ENCODE data around the gene C5orf52. TPM values are rescaled to one million over a fixed set of nuclear protein-coding genes. Genes with fewer than 3 reads are reported as not detected.

The C5orf52 gene
- total RNA-seq, 2 experiments from 2014 or later: not detected

DNA sequence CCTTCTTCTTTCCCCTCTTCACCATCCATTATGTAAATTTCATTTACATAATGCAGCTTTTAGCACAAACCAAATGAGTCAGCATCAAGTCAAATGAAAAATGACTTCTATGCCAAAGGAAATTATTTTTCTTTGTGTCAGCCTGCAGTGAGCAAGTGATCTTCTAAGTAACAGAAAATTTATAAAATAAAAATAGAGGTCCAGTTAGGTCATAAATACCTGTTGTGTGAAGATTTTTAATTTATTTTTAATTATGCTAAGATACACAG, 43.2 kb downstream of the C5orf52 start:
- no peaks in the 10 kb centered on the region for H3K9me3 ChIP-seq (ENCODE audit: control insufficient read depth in 1 of 2, insufficient read depth in 1 of 2, low read length in 2 of 2)
- H3K27me3 ChIP-seq (ENCODE audit: control insufficient read depth in 1 of 2, insufficient read depth in 2 of 2, low read length in 2 of 2): no peaks in the 10 kb centered on the region
- TF ChIP-seq, protein P1, sequence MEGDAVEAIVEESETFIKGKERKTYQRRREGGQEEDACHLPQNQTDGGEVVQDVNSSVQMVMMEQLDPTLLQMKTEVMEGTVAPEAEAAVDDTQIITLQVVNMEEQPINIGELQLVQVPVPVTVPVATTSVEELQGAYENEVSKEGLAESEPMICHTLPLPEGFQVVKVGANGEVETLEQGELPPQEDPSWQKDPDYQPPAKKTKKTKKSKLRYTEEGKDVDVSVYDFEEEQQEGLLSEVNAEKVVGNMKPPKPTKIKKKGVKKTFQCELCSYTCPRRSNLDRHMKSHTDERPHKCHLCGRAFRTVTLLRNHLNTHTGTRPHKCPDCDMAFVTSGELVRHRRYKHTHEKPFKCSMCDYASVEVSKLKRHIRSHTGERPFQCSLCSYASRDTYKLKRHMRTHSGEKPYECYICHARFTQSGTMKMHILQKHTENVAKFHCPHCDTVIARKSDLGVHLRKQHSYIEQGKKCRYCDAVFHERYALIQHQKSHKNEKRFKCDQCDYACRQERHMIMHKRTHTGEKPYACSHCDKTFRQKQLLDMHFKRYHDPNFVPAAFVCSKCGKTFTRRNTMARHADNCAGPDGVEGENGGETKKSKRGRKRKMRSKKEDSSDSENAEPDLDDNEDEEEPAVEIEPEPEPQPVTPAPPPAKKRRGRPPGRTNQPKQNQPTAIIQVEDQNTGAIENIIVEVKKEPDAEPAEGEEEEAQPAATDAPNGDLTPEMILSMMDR (IDR thresholded peaks at IDR 0.05): no peak
- no peak overlapping the region for H3K4me3 Mint-ChIP-seq
- H3K36me3 Mint-ChIP-seq (ENCODE audit: low read depth): no peaks in the 10 kb centered on the region
- ATAC-seq (ENCODE audit: poor library complexity) (no peak), DNase-seq (no peak)
- H3K4me3 ChIP-seq (ENCODE audit: low read length): no peak overlapping the region
- H3K36me3 ChIP-seq (ENCODE audit: insufficient read depth, low read length): no peaks in the 10 kb centered on the region
- intact Hi-C loops (cut with DNase I, micrococcal nuclease): no loop called here
- peaks cover 18% of the 10 kb centered on the region for H3K4me1 Mint-ChIP-seq (ENCODE audit: low read depth)
- ChIA-PET POLR2A (no interaction called here), CTCF (no interaction called here)
- H3K9me3 Mint-ChIP-seq: no peaks in the 10 kb centered on the region
- no peak overlapping the region for H3K27ac ChIP-seq (ENCODE audit: low read depth in 1 of 2, low read length in 2 of 2)
- peaks cover 17% of the 10 kb centered on the region for H3K4me1 ChIP-seq (ENCODE audit: insufficient read depth, low read length)
- no peak overlapping the region for H3K27ac Mint-ChIP-seq
- H3K27me3 Mint-ChIP-seq: no peaks in the 10 kb centered on the region

DNA sequence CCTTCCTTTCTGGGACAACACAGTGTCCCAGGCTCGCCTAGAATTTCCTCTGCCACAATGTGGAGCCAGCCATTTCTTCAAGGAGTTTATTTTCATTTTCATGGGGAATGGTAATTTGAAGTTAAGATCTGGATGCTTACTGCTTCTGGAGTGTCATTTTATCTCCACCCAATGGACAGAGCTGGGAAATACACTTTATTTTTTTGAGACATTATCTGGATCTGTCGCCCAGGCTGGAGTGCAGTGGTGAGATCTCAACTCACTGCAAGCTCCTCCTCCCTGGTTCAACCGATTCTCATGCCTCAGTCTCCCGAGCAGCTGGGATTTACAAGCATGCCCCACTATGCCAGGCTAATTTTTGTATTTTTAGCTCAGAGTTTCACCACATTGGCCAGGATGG, 47.2 kb downstream of the C5orf52 start:
- H3K27ac Mint-ChIP-seq: no peak overlapping the region
- Histone ChIP-seq H3K27ac (ENCODE audit: low read depth in 1 of 2, low read length in 2 of 2) (no peak overlapping the region), H3K36me3 (ENCODE audit: insufficient read depth, low read length) (no peaks in the 10 kb centered on the region), H3K4me1 (ENCODE audit: insufficient read depth, low read length) (peaks cover 17% of the 10 kb centered on the region), H3K9me3 (ENCODE audit: control insufficient read depth in 1 of 2, insufficient read depth in 1 of 2, low read length in 2 of 2) (no peaks in the 10 kb centered on the region), H3K4me3 (ENCODE audit: low read length) (no peak overlapping the region), H3K27me3 (ENCODE audit: control insufficient read depth in 1 of 2, insufficient read depth in 2 of 2, low read length in 2 of 2) (no peaks in the 10 kb centered on the region)
- CTCF ChIA-PET: interaction anchor here (0.7 to 1.8 kb wide), 7 partner anchors 24 to 390 kb away, joined by 3 to 5 read pairs (median 4); no protein-coding TSS in a partner anchor
- POLR2A ChIA-PET: interaction anchor here (1.4 to 2.2 kb wide), 3 partner anchors 13 to 115 kb away, joined by 3 to 10 read pairs (median 8); partner anchors contain the start of genes LSM11 and THG1L
- H3K27me3 Mint-ChIP-seq: no peaks in the 10 kb centered on the region
- intact Hi-C loops (cut with DNase I, micrococcal nuclease): loop anchor here (1.0 to 5.0 kb wide), 6 partner anchors 49 to 389 kb away; no protein-coding TSS in a partner anchor
- no peaks in the 10 kb centered on the region for H3K9me3 Mint-ChIP-seq
- H3K4me1 Mint-ChIP-seq (ENCODE audit: low read depth): peaks cover 18% of the 10 kb centered on the region
- TF ChIP-seq, protein P1 (IDR thresholded peaks at IDR 0.05): peak; percentile 68
- peaks cover 7% of the 10 kb centered on the region for H3K36me3 Mint-ChIP-seq (ENCODE audit: low read depth)
- ATAC-seq (ENCODE audit: poor library complexity) (peak; percentile 81), DNase-seq (peak in 5 of 14 experiments; percentile 13 to 74 (median 66))
- H3K4me3 Mint-ChIP-seq: no peak overlapping the region

DNA sequence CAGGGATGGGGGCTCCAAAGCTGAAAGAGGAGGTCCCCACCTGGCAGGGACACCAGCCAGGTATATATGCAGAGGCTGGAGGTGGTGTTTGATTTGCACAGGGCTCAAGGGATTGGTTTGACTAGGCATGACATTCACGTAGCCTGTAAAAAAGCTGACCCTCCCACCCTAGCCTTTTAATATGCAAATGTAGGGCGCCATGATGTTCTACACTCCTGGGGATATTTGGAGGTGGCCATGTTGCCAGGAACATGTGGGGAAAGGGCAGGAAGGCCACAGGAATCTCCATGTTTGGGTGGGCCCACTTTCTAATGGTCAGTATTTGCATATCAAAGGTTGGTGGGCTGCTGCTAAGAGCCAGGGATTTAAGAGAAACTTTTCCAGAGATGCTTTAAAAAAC, 47.9 kb downstream of the C5orf52 start:
- TF ChIP-seq, protein P1 (IDR thresholded peaks at IDR 0.05): no peak
- no peak for DNase-seq
- ChIA-PET CTCF (interaction anchor here (1.0 to 1.8 kb wide), 3 partner anchors 25 to 391 kb away, joined by 3 to 5 read pairs (median 5); no protein-coding TSS in a partner anchor), POLR2A (interaction anchor here (1.4 to 2.2 kb wide), 3 partner anchors 12 to 115 kb away, joined by 3 to 10 read pairs (median 8); partner anchors contain the start of genes LSM11 and THG1L)
- no peak overlapping the region for H3K27ac Mint-ChIP-seq
- H3K9me3 Mint-ChIP-seq: no peaks in the 10 kb centered on the region
- H3K4me3 ChIP-seq (ENCODE audit: low read length): no peak overlapping the region
- peaks cover 18% of the 10 kb centered on the region for H3K4me1 Mint-ChIP-seq (ENCODE audit: low read depth)
- no peak for ATAC-seq (ENCODE audit: poor library complexity)
- peaks cover 7% of the 10 kb centered on the region for H3K36me3 Mint-ChIP-seq (ENCODE audit: low read depth)
- H3K4me1 ChIP-seq (ENCODE audit: insufficient read depth, low read length): peaks cover 17% of the 10 kb centered on the region
- no peaks in the 10 kb centered on the region for H3K36me3 ChIP-seq (ENCODE audit: insufficient read depth, low read length)
- no peaks in the 10 kb centered on the region for H3K9me3 ChIP-seq (ENCODE audit: control insufficient read depth in 1 of 2, insufficient read depth in 1 of 2, low read length in 2 of 2)
- H3K27me3 ChIP-seq (ENCODE audit: control insufficient read depth in 1 of 2, insufficient read depth in 2 of 2, low read length in 2 of 2): no peaks in the 10 kb centered on the region
- H3K4me3 Mint-ChIP-seq: no peak overlapping the region
- intact Hi-C loops (cut with DNase I, micrococcal nuclease): loop anchor here (2.0 to 5.0 kb wide), 3 partner anchors 286 to 377 kb away; no protein-coding TSS in a partner anchor
- no peaks in the 10 kb centered on the region for H3K27me3 Mint-ChIP-seq
- H3K27ac ChIP-seq (ENCODE audit: low read depth in 1 of 2, low read length in 2 of 2): no peak overlapping the region
